ENCODE results near the gene ELP6.
"Not testable (repeated sequence)": the region's sequence is repeated elsewhere in the genome, so short reads cannot be mapped to it uniquely, and the experiment has no call there.

The ELP6 gene

DNA sequence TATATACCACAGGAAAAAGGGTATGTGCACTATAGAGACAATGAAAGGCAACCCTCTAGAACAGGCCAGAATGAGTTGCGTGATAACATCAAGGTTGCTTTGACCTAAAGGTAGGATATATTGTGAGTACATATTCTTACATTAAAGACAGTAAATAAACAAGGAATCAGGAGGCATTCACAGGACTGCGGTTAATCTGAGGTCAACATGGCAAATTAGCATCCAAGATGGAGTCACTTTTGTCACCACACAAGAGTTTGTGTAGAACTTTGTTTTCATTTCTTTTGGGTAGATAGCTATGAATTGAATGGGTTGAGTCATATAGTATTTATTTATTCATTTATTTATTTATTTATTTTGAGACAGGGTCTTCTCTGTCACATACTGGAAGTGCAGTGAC, 26.2 kb downstream of the ELP6 start:
- no peak overlapping the region for H2BK5ac ChIP-seq (ENCODE audit: low read depth, low read length, poor library complexity)
- no peak overlapping the region for H3K18ac ChIP-seq (ENCODE audit: low read length)
- no peak overlapping the region for H3K14ac ChIP-seq (ENCODE audit: low read length)
- no peak overlapping the region for H4K91ac ChIP-seq (ENCODE audit: low read depth, low read length)
- no peak overlapping the region for H2BK12ac ChIP-seq (ENCODE audit: low read length)
- H3K9ac ChIP-seq (ENCODE audit: low read length): no peak overlapping the region
- H4K12ac ChIP-seq (ENCODE audit: low read depth, low read length): no peak overlapping the region
- H2BK120ac ChIP-seq (ENCODE audit: insufficient read depth, low read length, poor library complexity): no peak overlapping the region
- no peak overlapping the region for H3K27ac ChIP-seq (ENCODE audit: low read depth, low read length)
- H3K4me3 ChIP-seq (ENCODE audit: low read depth, low read length): no peak overlapping the region
- peaks cover 2 to 7% of the 10 kb centered on the region in 2 experiments for H3K36me3 ChIP-seq (ENCODE audit: control insufficient read depth in 1 of 2, insufficient read depth in 2 of 2, low read length in 2 of 2)
- H3K27me3 ChIP-seq (ENCODE audit: insufficient read depth, low read length): no peaks in the 10 kb centered on the region
- H3K4me1 ChIP-seq (ENCODE audit: control insufficient read depth in 1 of 2, insufficient read depth in 2 of 2, low read length in 2 of 2): no peaks in the 10 kb centered on the region
- no peak overlapping the region for H3K23ac ChIP-seq (ENCODE audit: low read length)
- H3K79me2 ChIP-seq (ENCODE audit: control insufficient read depth, insufficient read depth, low read length, poor library complexity): no peaks in the 10 kb centered on the region
- WGBS (ENCODE audit: extremely low coverage, insufficient coverage, insufficient read length): no CpG with 5 or more reads among the region's 2 CpGs
- no peaks in the 10 kb centered on the region for H3K9me3 ChIP-seq (ENCODE audit: insufficient read depth, low read depth, low read length)
- no peak overlapping the region for H3K4ac ChIP-seq (ENCODE audit: low read depth, low read length)
- no peak overlapping the region for H3K4me2 ChIP-seq (ENCODE audit: low read length)
- H2AK5ac ChIP-seq (ENCODE audit: low read length): no peak overlapping the region
- no peak overlapping the region for H4K8ac ChIP-seq (ENCODE audit: low read depth, low read length)
- no peak for DNase-seq
- no peak overlapping the region for H2AFZ ChIP-seq (ENCODE audit: insufficient read depth, low read length, poor library complexity)
- H3K79me1 ChIP-seq (ENCODE audit: low read length): no peaks in the 10 kb centered on the region

GRCh38 chr3:47485812-47486211, 27.7 kb downstream of the ELP6 start:
- no peaks in the 10 kb centered on the region for H3K9me3 ChIP-seq (ENCODE audit: insufficient read depth, low read depth, low read length)
- no peak for DNase-seq
- H3K79me1 ChIP-seq (ENCODE audit: low read length): no peaks in the 10 kb centered on the region
- H3K4me1 ChIP-seq (ENCODE audit: control insufficient read depth in 1 of 2, insufficient read depth in 2 of 2, low read length in 2 of 2): no peaks in the 10 kb centered on the region
- no peak overlapping the region for H4K8ac ChIP-seq (ENCODE audit: low read depth, low read length)
- H3K4ac ChIP-seq (ENCODE audit: low read depth, low read length): no peak overlapping the region
- H3K79me2 ChIP-seq (ENCODE audit: control insufficient read depth, insufficient read depth, low read length, poor library complexity): no peaks in the 10 kb centered on the region
- H3K36me3 ChIP-seq (ENCODE audit: control insufficient read depth in 1 of 2, insufficient read depth in 2 of 2, low read length in 2 of 2): peaks cover 2 to 5% of the 10 kb centered on the region in 2 experiments
- H3K27me3 ChIP-seq (ENCODE audit: insufficient read depth, low read length): no peaks in the 10 kb centered on the region
- H3K4me2 ChIP-seq (ENCODE audit: low read length): no peak overlapping the region
- no peak overlapping the region for H2BK120ac ChIP-seq (ENCODE audit: insufficient read depth, low read length, poor library complexity)
- H2AK5ac ChIP-seq (ENCODE audit: low read length): no peak overlapping the region
- H2BK5ac ChIP-seq (ENCODE audit: low read depth, low read length, poor library complexity): no peak overlapping the region
- H4K12ac ChIP-seq (ENCODE audit: low read depth, low read length): peak overlapping the region; percentile 51
- no peak overlapping the region for H3K4me3 ChIP-seq (ENCODE audit: low read depth, low read length)
- no peak overlapping the region for H3K18ac ChIP-seq (ENCODE audit: low read length)
- no peak overlapping the region for H3K23ac ChIP-seq (ENCODE audit: low read length)
- no peak overlapping the region for H2AFZ ChIP-seq (ENCODE audit: insufficient read depth, low read length, poor library complexity)
- no peak overlapping the region for H4K91ac ChIP-seq (ENCODE audit: low read depth, low read length)
- H3K14ac ChIP-seq (ENCODE audit: low read length): no peak overlapping the region
- H3K9ac ChIP-seq (ENCODE audit: low read length): no peak overlapping the region
- no CpG with 5 or more reads among the region's 3 CpGs for WGBS (ENCODE audit: extremely low coverage, insufficient coverage, insufficient read length)
- H2BK12ac ChIP-seq (ENCODE audit: low read length): no peak overlapping the region
- no peak overlapping the region for H3K27ac ChIP-seq (ENCODE audit: low read depth, low read length)

GRCh38 chr3:47482366-47482765, 31.1 kb downstream of the ELP6 start:
- Histone ChIP-seq H3K79me1 (ENCODE audit: low read length) (no peaks in the 10 kb centered on the region), H3K4me3 (ENCODE audit: low read depth, low read length) (no peak overlapping the region), H3K4me1 (ENCODE audit: control insufficient read depth in 1 of 2, insufficient read depth in 2 of 2, low read length in 2 of 2) (no peaks in the 10 kb centered on the region), H2AK5ac (ENCODE audit: low read length) (no peak overlapping the region), H2BK5ac (ENCODE audit: low read depth, low read length, poor library complexity) (no peak overlapping the region), H3K14ac (ENCODE audit: low read length) (no peak overlapping the region), H3K4ac (ENCODE audit: low read depth, low read length) (no peak overlapping the region), H3K4me2 (ENCODE audit: low read length) (no peak overlapping the region), H4K12ac (ENCODE audit: low read depth, low read length) (no peak overlapping the region), H2BK120ac (ENCODE audit: insufficient read depth, low read length, poor library complexity) (no peak overlapping the region), H3K27me3 (ENCODE audit: insufficient read depth, low read length) (no peaks in the 10 kb centered on the region), H3K23ac (ENCODE audit: low read length) (no peak overlapping the region), H3K9me3 (ENCODE audit: insufficient read depth, low read depth, low read length) (no peaks in the 10 kb centered on the region), H3K27ac (ENCODE audit: low read depth, low read length) (no peak overlapping the region), H2AFZ (ENCODE audit: insufficient read depth, low read length, poor library complexity) (no peak overlapping the region), H3K18ac (ENCODE audit: low read length) (no peak overlapping the region), H3K9ac (ENCODE audit: low read length) (no peak overlapping the region), H3K36me3 (ENCODE audit: control insufficient read depth in 1 of 2, insufficient read depth in 2 of 2, low read length in 2 of 2) (peaks cover 0 to 3% of the 10 kb centered on the region in 2 experiments), H2BK12ac (ENCODE audit: low read length) (no peak overlapping the region), H4K91ac (ENCODE audit: low read depth, low read length) (no peak overlapping the region), H4K8ac (ENCODE audit: low read depth, low read length) (no peak overlapping the region), H3K79me2 (ENCODE audit: control insufficient read depth, insufficient read depth, low read length, poor library complexity) (no peaks in the 10 kb centered on the region)
- no CpG with 5 or more reads among the region's 2 CpGs for WGBS (ENCODE audit: extremely low coverage, insufficient coverage, insufficient read length)
- DNase-seq: no peak

GRCh38 chr3:47481763-47482162, 31.7 kb downstream of the ELP6 start:
- not testable (repeated sequence) for H3K4me3 ChIP-seq (ENCODE audit: low read depth, low read length); H3K9me3 ChIP-seq (ENCODE audit: insufficient read depth, low read depth, low read length); H2AFZ ChIP-seq (ENCODE audit: insufficient read depth, low read length, poor library complexity); H4K8ac ChIP-seq (ENCODE audit: low read depth, low read length); H3K4me1 ChIP-seq (ENCODE audit: control insufficient read depth in 1 of 2, insufficient read depth in 2 of 2, low read length in 2 of 2); H3K79me1 ChIP-seq (ENCODE audit: low read length); H3K23ac ChIP-seq (ENCODE audit: low read length); H3K14ac ChIP-seq (ENCODE audit: low read length); H3K18ac ChIP-seq (ENCODE audit: low read length); H2AK5ac ChIP-seq (ENCODE audit: low read length); H3K4ac ChIP-seq (ENCODE audit: low read depth, low read length); H3K27me3 ChIP-seq (ENCODE audit: insufficient read depth, low read length); H2BK12ac ChIP-seq (ENCODE audit: low read length); H4K12ac ChIP-seq (ENCODE audit: low read depth, low read length); H3K36me3 ChIP-seq (ENCODE audit: control insufficient read depth in 1 of 2, insufficient read depth in 2 of 2, low read length in 2 of 2); H2BK5ac ChIP-seq (ENCODE audit: low read depth, low read length, poor library complexity); H2BK120ac ChIP-seq (ENCODE audit: insufficient read depth, low read length, poor library complexity); H3K27ac ChIP-seq (ENCODE audit: low read depth, low read length); DNase-seq; H3K9ac ChIP-seq (ENCODE audit: low read length); H3K79me2 ChIP-seq (ENCODE audit: control insufficient read depth, insufficient read depth, low read length, poor library complexity); H3K4me2 ChIP-seq (ENCODE audit: low read length); H4K91ac ChIP-seq (ENCODE audit: low read depth, low read length)
- WGBS (ENCODE audit: extremely low coverage, insufficient coverage, insufficient read length): no CpG with 5 or more reads among the region's 4 CpGs
